Retina (tissue), 1 donor: ENCODE measurements around the gene GTF2H2.
"Not testable (repeated sequence)": the region's sequence is repeated elsewhere in the genome, so short reads cannot be mapped to it uniquely, and the experiment has no call there.

Experiments
- DNase-seq: peaks from one replicate; pipeline ENCODE4 v3.0.0-alpha.2; 2016

GTF2H2 gene

GRCh38 chr5:71067262-71067928 is at the start of gene GTF2H2:
Gene GTF2H2 (minus strand): TSS chr5:71067676. CDS start chr5:71062763, 4,913 bp downstream.
- DNase-seq, result not testable (repeated sequence)

- not testable (repeated sequence) for DNase-seq
These were observed 42.3 kb upstream of the GTF2H2 start for GRCh38 chr5:71109730-71110275.

GRCh38 chr5:71099996-71100395 is 32.5 kb upstream of the GTF2H2 start:
- not testable (repeated sequence) for DNase-seq

- DNase-seq, result not testable (repeated sequence)
These were observed 30.4 kb upstream of the GTF2H2 start for GRCh38 chr5:71097930-71098203.

GRCh38 chr5:71097173-71097929 is 29.9 kb upstream of the GTF2H2 start:
- DNase-seq, result not testable (repeated sequence)

- DNase-seq, result not testable (repeated sequence)
These were observed 22.3 kb upstream of the GTF2H2 start for GRCh38 chr5:71089773-71090172.

GRCh38 chr5:71088754-71089153 is 21.3 kb upstream of the GTF2H2 start:
- DNase-seq, result not testable (repeated sequence)

GRCh38 chr5:71086145-71086544 is 18.7 kb upstream of the GTF2H2 start:
- not testable (repeated sequence) for DNase-seq

GRCh38 chr5:71084280-71085063 is 17.0 kb upstream of the GTF2H2 start:
- DNase-seq, result not testable (repeated sequence)

GRCh38 chr5:71082898-71083297 is 15.4 kb upstream of the GTF2H2 start:
- DNase-seq, result not testable (repeated sequence)

- not testable (repeated sequence) for DNase-seq
These were observed 14.9 kb upstream of the GTF2H2 start for GRCh38 chr5:71082340-71082739.

GRCh38 chr5:71061322-71061721 is 6.2 kb downstream of the GTF2H2 start:
- DNase-seq, result not testable (repeated sequence)

GRCh38 chr5:71059426-71059825 is 8.1 kb downstream of the GTF2H2 start:
- DNase-seq, result not testable (repeated sequence)

GRCh38 chr5:71044808-71045207 is 22.7 kb downstream of the GTF2H2 start:
- not testable (repeated sequence) for DNase-seq

GRCh38 chr5:71044128-71044527 is 23.3 kb downstream of the GTF2H2 start:
- not testable (repeated sequence) for DNase-seq

GRCh38 chr5:71031046-71031776 is 36.3 kb downstream of the GTF2H2 start:
- DNase-seq, result not testable (repeated sequence)

GRCh38 chr5:71025289-71025953 is 42.1 kb downstream of the GTF2H2 start, which contains the start of gene NAIP:
Gene NAIP (minus strand): TSS chr5:71025339. CDS start chr5:71012915, 12,424 bp downstream.
- DNase-seq, result not testable (repeated sequence)

GRCh38 chr5:71020643-71021042 is 46.8 kb downstream of the GTF2H2 start:
- not testable (repeated sequence) for DNase-seq

- not testable (repeated sequence) for DNase-seq
These were observed 49.0 kb downstream of the GTF2H2 start for GRCh38 chr5:71018376-71019005.

GRCh38 chr5:71014176-71014575 is 53.3 kb downstream of the GTF2H2 start:
- DNase-seq, result no peak

- peak; percentile 0 for DNase-seq
These were observed 53.9 kb downstream of the GTF2H2 start for GRCh38 chr5:71013575-71013974.
